Non-pigmented ciliary epithelial cell (primary cell): ENCODE data around the gene CBX3.
"Not testable (repeated sequence)": the region's sequence is repeated elsewhere in the genome, so short reads cannot be mapped to it uniquely, and the experiment has no call there.

ENCODE experiments used
- DNase-seq: peaks from one replicate; pipeline ENCODE4 v3.0.0-alpha.2; 2010; ENCODE audit warnings: low read depth

Gene CBX3

DNA sequence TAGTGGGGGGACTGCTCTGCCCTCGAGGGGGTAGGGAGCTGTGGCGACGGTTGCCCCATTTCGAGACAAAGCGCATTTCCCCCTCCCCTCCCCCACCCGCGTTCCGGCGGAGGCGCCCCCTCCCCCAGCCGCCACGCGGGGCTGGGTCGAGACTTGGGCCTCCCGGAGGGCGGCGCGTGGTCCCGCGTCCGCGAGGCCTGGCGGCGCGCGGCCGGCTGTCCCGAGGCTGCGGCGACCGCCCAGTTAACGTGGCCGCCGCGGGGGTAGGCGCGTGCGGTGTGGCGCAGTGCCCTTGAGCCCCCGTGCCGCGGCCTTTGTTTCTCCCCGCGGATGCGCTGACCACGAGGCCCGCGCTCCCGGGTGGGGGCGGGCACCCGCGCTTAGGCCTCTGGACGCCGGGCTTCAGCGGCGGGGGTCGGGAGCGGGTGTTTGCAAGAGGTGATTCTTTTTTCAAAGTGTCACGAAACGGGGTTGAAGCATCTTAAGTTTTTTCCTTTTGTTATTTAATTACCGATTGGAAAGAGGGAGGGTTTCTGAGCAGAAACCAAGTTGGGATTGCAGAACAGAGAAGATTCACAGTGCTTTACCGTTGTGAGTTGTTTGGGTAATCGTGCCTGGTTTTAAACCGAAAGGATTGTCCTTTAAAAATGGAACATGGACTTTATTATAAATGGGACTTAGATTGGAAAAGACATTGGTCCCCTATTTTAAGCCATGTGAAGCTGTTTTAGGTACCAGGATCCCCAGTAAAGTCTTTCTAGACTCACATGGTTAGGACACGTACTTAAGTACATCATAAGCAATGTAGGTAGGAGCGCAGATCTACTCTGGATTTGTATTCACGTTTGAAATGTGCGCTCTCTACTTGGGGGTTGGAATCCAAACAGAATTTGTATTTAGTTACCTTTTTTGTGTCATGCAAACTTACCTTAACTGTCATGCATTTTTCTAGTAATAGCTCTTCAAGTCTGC is 760 bp downstream of the CBX3 start:
- no peak for DNase-seq

DNA sequence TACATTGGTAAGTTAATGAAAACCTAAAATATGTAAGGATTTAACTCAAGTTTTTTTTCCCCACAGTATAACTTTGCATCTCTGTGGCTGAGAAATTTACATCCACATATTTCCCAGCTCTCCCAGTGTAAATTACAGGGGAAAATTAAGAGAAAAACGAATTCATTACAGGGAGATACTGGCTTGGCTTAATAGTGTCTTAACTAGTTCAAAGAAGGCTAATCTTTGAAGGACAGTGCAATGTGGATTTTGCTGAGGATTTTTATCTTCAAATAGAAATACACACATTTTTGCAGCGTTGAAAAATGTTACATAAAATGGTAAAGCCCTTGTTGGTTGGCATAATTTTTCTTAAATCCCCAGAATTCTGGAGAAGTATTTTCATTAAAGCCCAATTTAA is 1.5 kb downstream of the CBX3 start:
- no peak for DNase-seq

DNA sequence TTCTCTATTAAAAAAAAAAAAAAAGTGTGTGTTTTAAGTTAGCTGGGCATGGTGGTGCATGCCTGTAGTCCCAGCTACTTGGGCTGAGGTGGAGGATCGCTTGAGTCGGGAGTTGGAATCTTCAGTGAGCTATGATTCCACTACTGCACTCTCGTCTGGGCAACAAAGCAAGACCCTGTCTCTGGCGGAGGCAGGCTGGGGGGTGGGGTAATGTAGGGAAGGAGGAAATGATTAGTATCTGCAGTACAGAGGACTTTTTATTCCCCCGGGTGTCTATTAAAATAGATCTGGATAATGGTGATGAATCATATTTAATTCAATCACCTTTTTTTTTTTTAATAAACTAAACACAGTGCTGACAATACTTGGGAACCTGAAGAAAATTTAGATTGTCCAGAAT is 6.5 kb downstream of the CBX3 start:
- no peak for DNase-seq

- DNase-seq = no peak
Observed at GRCh38 chr7:26212921-26213718, 11.6 kb downstream of the CBX3 start.

GRCh38 chr7:26213807-26214515 is 12.4 kb downstream of the CBX3 start:
- no peak for DNase-seq

- DNase-seq = no peak
Observed at GRCh38 chr7:26216049-26216448, 14.5 kb downstream of the CBX3 start.

DNA sequence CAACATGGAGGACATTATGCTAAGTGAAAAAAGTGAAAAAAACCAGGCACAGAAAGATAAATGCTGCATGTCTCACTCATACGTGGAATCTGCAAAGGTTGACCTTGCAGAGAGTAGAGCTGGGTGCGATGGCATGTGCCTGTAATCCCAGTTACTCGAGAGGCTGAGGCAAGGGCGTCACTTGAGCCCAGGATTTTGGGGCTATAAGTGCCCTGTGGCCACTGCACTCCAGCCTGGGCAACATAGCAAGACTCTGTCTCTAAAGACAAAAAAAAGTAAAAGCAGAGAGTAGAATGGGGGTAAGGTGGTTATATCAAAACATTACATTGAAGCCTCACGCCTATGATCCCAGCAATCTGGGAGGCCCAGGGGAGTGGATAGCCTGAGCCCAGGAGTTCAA is 22.8 kb downstream of the CBX3 start:
- no peak for DNase-seq

- DNase-seq = no peak
Observed at GRCh38 chr7:26227987-26228386, 26.4 kb downstream of the CBX3 start.

GRCh38 chr7:26233902-26234511 is 32.5 kb downstream of the CBX3 start:
- DNase-seq = no peak

DNA sequence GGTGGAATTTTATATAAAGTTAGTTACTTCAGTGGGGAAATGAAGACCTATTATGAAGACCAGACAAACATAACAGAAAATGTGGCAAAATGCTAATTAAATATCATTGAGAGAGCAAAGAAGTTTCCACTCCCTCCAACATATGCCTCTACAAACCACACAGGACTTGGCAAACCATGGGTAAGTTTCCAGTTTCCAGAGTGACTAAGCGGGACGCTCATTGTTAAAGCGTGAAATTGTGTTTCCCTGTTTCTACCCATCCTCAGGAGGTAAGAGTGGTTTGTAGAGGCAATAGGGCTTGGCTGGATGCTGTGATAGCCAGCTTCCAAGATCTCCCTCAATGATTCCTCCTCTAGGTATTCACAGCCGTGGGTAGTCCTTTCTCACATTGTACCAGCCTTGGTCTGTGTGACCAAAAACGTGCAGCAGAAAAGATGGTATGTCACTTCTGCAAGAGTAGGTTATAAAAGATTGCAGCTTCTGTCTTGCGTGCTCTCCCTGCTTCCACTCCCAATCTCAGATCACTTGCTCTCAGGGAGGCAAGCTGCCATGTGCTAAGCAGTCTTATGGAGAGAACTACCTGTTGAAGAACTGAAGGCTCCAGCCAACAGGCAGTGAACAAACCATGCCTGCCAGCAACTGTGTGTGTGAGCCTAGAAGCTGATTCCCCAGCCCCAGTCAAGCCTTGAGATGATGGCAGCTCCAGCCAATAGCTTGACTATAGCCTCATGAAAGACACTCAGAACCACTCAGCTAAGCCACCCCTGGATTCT is 35.7 kb downstream of the CBX3 start:
- no peak for DNase-seq

GRCh38 chr7:26238032-26238431 is 36.5 kb downstream of the CBX3 start:
- DNase-seq = no peak

GRCh38 chr7:26245150-26245549 is 43.6 kb downstream of the CBX3 start:
- no peak for DNase-seq

GRCh38 chr7:26250239-26250638 is 48.7 kb downstream of the CBX3 start:
- DNase-seq = no peak

- not testable (repeated sequence) for DNase-seq
Observed at GRCh38 chr7:26261866-26262265, 60.3 kb downstream of the CBX3 start.
